Effector CD4-positive, alpha-beta T cell (primary cell): Measurements from ENCODE around the gene TRIP13.
"Not testable (repeated sequence)": the region's sequence is repeated elsewhere in the genome, so short reads cannot be mapped to it uniquely, and the experiment has no call there.

Experiments used
- DNase-seq: peaks from one replicate; pipeline ENCODE4 v3.0.0-alpha.2; 2020

TRIP13 gene

GRCh38 chr5:921456-922435 lies 29.1 kb downstream of the TRIP13 start:
- DNase-seq: no peak

- no peak for DNase-seq
Observed at GRCh38 chr5:922436-923280, 30.0 kb downstream of the TRIP13 start.

- DNase-seq: peak; percentile 58
Observed at GRCh38 chr5:923281-923873, 30.7 kb downstream of the TRIP13 start.

- DNase-seq: no peak
Observed at GRCh38 chr5:926417-927171, 33.9 kb downstream of the TRIP13 start.

- DNase-seq: no peak
Observed at GRCh38 chr5:927172-928015, 34.7 kb downstream of the TRIP13 start.

GRCh38 chr5:929182-929581 lies 36.5 kb downstream of the TRIP13 start:
- not testable (repeated sequence) for DNase-seq

GRCh38 chr5:929596-929995 lies 36.9 kb downstream of the TRIP13 start:
- no peak for DNase-seq

- no peak for DNase-seq
Observed at GRCh38 chr5:930866-931265, 38.2 kb downstream of the TRIP13 start.

GRCh38 chr5:931570-932145 lies 39.0 kb downstream of the TRIP13 start:
- DNase-seq: no peak

- DNase-seq: no peak
Observed at GRCh38 chr5:932151-932627, 39.5 kb downstream of the TRIP13 start.

- DNase-seq: no peak
Observed at GRCh38 chr5:932628-933250, 40.1 kb downstream of the TRIP13 start.

GRCh38 chr5:933251-933861 lies 40.7 kb downstream of the TRIP13 start:
- DNase-seq: no peak

GRCh38 chr5:933951-934350 lies 41.3 kb downstream of the TRIP13 start:
- not testable (repeated sequence) for DNase-seq

- not testable (repeated sequence) for DNase-seq
Observed at GRCh38 chr5:934381-934967, 41.8 kb downstream of the TRIP13 start.

- DNase-seq: no peak
Observed at GRCh38 chr5:935510-936084, 42.9 kb downstream of the TRIP13 start.

- DNase-seq: no peak
Observed at GRCh38 chr5:936149-937144, 43.8 kb downstream of the TRIP13 start.

- no peak for DNase-seq
Observed at GRCh38 chr5:937151-937924, 44.7 kb downstream of the TRIP13 start.
